CD14-positive monocyte (primary cell): ENCODE data around the gene IFITM10. TPM values are rescaled to one million over a fixed set of nuclear protein-coding genes. Genes with fewer than 3 reads are reported as not detected.

ENCODE experiments used
- DNase-seq, 3 donors: peaks; one replicate each; pipeline ENCODE4 v3.0.0-alpha.2; 2011 to 2022
- H2AFZ ChIP-seq: 2 replicates; pipeline ENCODE4 v1.6.0; 2012; ENCODE audit warnings: mild to moderate bottlenecking, low read depth, low read length, inconsistent platforms; ENCODE audit not compliant: insufficient read depth, poor library complexity, severe bottlenecking
- H3K27ac ChIP-seq, 2 donors: 1 replicate in 1 of 2; 2 replicates in 1 of 2; pipeline ENCODE4 v1.5.1; 2012 to 2013; ENCODE audit warnings: low read length in 2 of 2, control low read depth in 1 of 2, inconsistent platforms in 1 of 2, low read depth in 1 of 2, mild to moderate bottlenecking in 1 of 2
- H3K27me3 ChIP-seq, 2 donors: one replicate each; pipeline versions ENCODE4 v1.6.0 to v1.6.1; 2011 to 2013; ENCODE audit warnings: low read length in 2 of 2; ENCODE audit not compliant: control insufficient read depth in 2 of 2, insufficient read depth in 2 of 2
- H3K36me3 ChIP-seq, 2 donors: replicated peaks in 1 of 2; 1 replicate in 1 of 2; 2 replicates in 1 of 2; pipeline versions ENCODE4 v1.5.1 to v1.6.1; 2012 to 2013; ENCODE audit warnings: low read length in 2 of 2, control low read depth in 1 of 2, inconsistent platforms in 1 of 2, mild to moderate bottlenecking in 1 of 2; ENCODE audit not compliant: insufficient read depth in 2 of 2, control insufficient read depth in 1 of 2
- H3K4me1 ChIP-seq, 2 donors: 1 replicate in 1 of 2; 2 replicates in 1 of 2; pipeline versions ENCODE4 v1.5.1 to v1.6.1; 2012 to 2013; ENCODE audit warnings: low read length in 2 of 2, control low read depth in 1 of 2, inconsistent platforms in 1 of 2, mild to moderate bottlenecking in 1 of 2, moderate library complexity in 1 of 2; ENCODE audit not compliant: insufficient read depth in 2 of 2, control insufficient read depth in 1 of 2
- H3K4me2 ChIP-seq: replicated peaks from 2 replicates; pipeline ENCODE3; 2012; ENCODE audit warnings: low read length, moderate library complexity, mild to moderate bottlenecking; ENCODE audit not compliant: poor library complexity, severe bottlenecking; ENCODE audit errors: extremely low read depth
- H3K4me3 ChIP-seq, 3 experiments: fragments of 200-600 bp in 1 of 3; sonication (generic) in 1 of 3; replicated peaks in 1 of 3; 1 replicate in 2 of 3; 2 replicates in 1 of 3; pipeline ENCODE4 v1.5.1; 2011 to 2013; ENCODE audit warnings: low read length in 3 of 3, mild to moderate bottlenecking in 3 of 3, control low read depth in 2 of 3, low read depth in 2 of 3, inconsistent platforms in 1 of 3, moderate library complexity in 1 of 3
- H3K79me2 ChIP-seq: 2 replicates; pipeline ENCODE4 v1.6.0; 2012; ENCODE audit warnings: mild to moderate bottlenecking, control low read depth, inconsistent platforms, low read length, moderate library complexity; ENCODE audit not compliant: insufficient read depth
- H3K9ac ChIP-seq: 2 replicates; pipeline ENCODE4 v1.6.0; 2017; ENCODE audit warnings: low read length, mild to moderate bottlenecking; ENCODE audit not compliant: insufficient read depth, poor library complexity, severe bottlenecking
- H3K9me3 ChIP-seq, 2 donors: replicated peaks in 1 of 2; 1 replicate in 1 of 2; 2 replicates in 1 of 2; pipeline versions ENCODE4 v1.5.1 to v1.6.1; 2012 to 2013; ENCODE audit warnings: low read length in 2 of 2, control low read depth in 1 of 2; ENCODE audit not compliant: control insufficient read depth in 1 of 2, insufficient read depth in 1 of 2
- H4K20me1 ChIP-seq: 2 replicates; pipeline ENCODE4 v1.6.0; 2012; ENCODE audit warnings: mild to moderate bottlenecking, low read length, control low read depth, moderate library complexity; ENCODE audit not compliant: insufficient read depth
- H3K27ac Mint-ChIP-seq, 7 donors: one replicate each; pipeline ENCODE4 v1.8.0; 2020; ENCODE audit warnings: mild to moderate bottlenecking in 7 of 7, mixed read lengths in 7 of 7, moderate library complexity in 6 of 7, inconsistent platforms in 2 of 7
- H3K27me3 Mint-ChIP-seq, 3 donors: one replicate each; pipeline ENCODE4 v1.8.0; 2021 to 2022; ENCODE audit warnings: low read depth in 3 of 3, mild to moderate bottlenecking in 3 of 3, mixed read lengths in 3 of 3, moderate library complexity in 3 of 3, inconsistent platforms in 1 of 3
- H3K36me3 Mint-ChIP-seq, 2 donors: one replicate each; pipeline ENCODE4 v1.8.0; 2020; ENCODE audit warnings: mixed read lengths in 2 of 2, inconsistent platforms in 1 of 2, mild to moderate bottlenecking in 1 of 2
- H3K4me1 Mint-ChIP-seq: one replicate; pipeline ENCODE4 v1.8.0; 2020; ENCODE audit warnings: mild to moderate bottlenecking, mixed read lengths
- H3K4me3 Mint-ChIP-seq, 2 donors: one replicate each; pipeline ENCODE4 v1.8.0; 2020; ENCODE audit warnings: mild to moderate bottlenecking in 2 of 2, mixed read lengths in 2 of 2, moderate library complexity in 1 of 2
- H3K9me3 Mint-ChIP-seq, 7 donors: one replicate each; pipeline ENCODE4 v1.8.0; 2020 to 2022; ENCODE audit warnings: mixed read lengths in 7 of 7, mild to moderate bottlenecking in 6 of 7, moderate library complexity in 6 of 7, inconsistent platforms in 2 of 7
- CTCF ChIP-seq: fragments of 200-600 bp; IDR thresholded peaks from one replicate; pipeline ENCODE4 v1.8.0; 2022; ENCODE audit warnings: antibody characterized with exemption, mild to moderate bottlenecking
- WGBS: methylation state at CpG from one replicate; pipeline ENCODE4 v1.1.5; 2013; ENCODE audit warnings: missing lambda C conversion rate; ENCODE audit not compliant: insufficient coverage; 5-methylcytosine and 5-hydroxymethylcytosine counted together
- intact Hi-C, 2 donors: fragments of 100-400 bp; cut with micrococcal nuclease; formaldehyde crosslinking; loops; one replicate each; pipeline versions ENCODE4 v1.15.0 to v1.15.1; 2023
- polyA plus RNA-seq, 3 donors: library from polyadenylated mRNA; depleted of rRNA in 1 of 3; unstranded in 2 of 3; stranded (reverse) in 1 of 3; fragments of 300-500 nt in 2 of 3; fragments of >200 nt in 1 of 3; fragmentation: Illumina TruSeq in 2 of 3; gene quantifications; 1 replicate in 2 of 3; 2 replicates in 1 of 3; pipeline ENCODE4 v1.2.3, GENCODE V29; 2012 to 2021

The IFITM10 gene
- polyA plus RNA-seq, 3 donors = 2.4 TPM; not detected in 2

- Histone ChIP-seq H3K27ac (no peak overlapping the region), H3K4me2 (no peak overlapping the region), H3K9ac (no peak overlapping the region), H4K20me1 (no peaks in the 10 kb centered on the region), H3K27me3 (no peaks in the 10 kb centered on the region), H3K79me2 (no peaks in the 10 kb centered on the region), H3K4me1 (peaks cover 85 to 88% of the 10 kb centered on the region in 2 donors), H3K36me3 (no peaks in the 10 kb centered on the region), H2AFZ (no peak overlapping the region), H3K4me3 (no peak overlapping the region), H3K9me3 (no peaks in the 10 kb centered on the region)
- peaks cover 1 to 5% (median 2%) of the 10 kb centered on the region in 3 donors for H3K27me3 Mint-ChIP-seq
- H3K27ac Mint-ChIP-seq = no peak overlapping the region
- intact Hi-C loops = no loop called here
- peaks cover 0 to 4% (median 2%) of the 10 kb centered on the region in 7 donors for H3K9me3 Mint-ChIP-seq
- H3K4me1 Mint-ChIP-seq = peaks cover 83% of the 10 kb centered on the region
- peaks cover 4 to 9% of the 10 kb centered on the region in 2 donors for H3K36me3 Mint-ChIP-seq
- no peak for TF ChIP-seq CTCF
- H3K4me3 Mint-ChIP-seq = no peak overlapping the region
- DNase-seq = no peak
- WGBS = 86% methylated on average over 10 of the region's 12 CpGs
These were observed 24.5 kb upstream of the IFITM10 start for GRCh38 chr11:1774886-1775285.

GRCh38 chr11:1773994-1774550 lies 23.7 kb upstream of the IFITM10 start:
- TF ChIP-seq CTCF = no peak
- Histone ChIP-seq H3K36me3 (no peaks in the 10 kb centered on the region), H3K4me1 (peaks cover 85 to 88% of the 10 kb centered on the region in 2 donors), H2AFZ (no peak overlapping the region), H3K4me2 (no peak overlapping the region), H3K4me3 (no peak overlapping the region), H4K20me1 (no peaks in the 10 kb centered on the region), H3K27ac (no peak overlapping the region), H3K9ac (no peak overlapping the region), H3K27me3 (no peaks in the 10 kb centered on the region), H3K9me3 (no peaks in the 10 kb centered on the region), H3K79me2 (no peaks in the 10 kb centered on the region)
- DNase-seq = no peak
- Mint-ChIP-seq H3K27ac (peak overlapping the region in 4 of 7 donors; percentile 55 to 93 (median 67)), H3K27me3 (peaks cover 0 to 6% (median 2%) of the 10 kb centered on the region in 3 donors), H3K9me3 (peaks cover 0 to 4% (median 2%) of the 10 kb centered on the region in 7 donors), H3K36me3 (peaks cover 4 to 8% of the 10 kb centered on the region in 2 donors), H3K4me1 (peaks cover 83% of the 10 kb centered on the region), H3K4me3 (no peak overlapping the region)
- 92% methylated on average over 9 of the region's 11 CpGs for WGBS
- intact Hi-C loops = no loop called here
